Stimulated activated effector memory CD8-positive, alpha-beta T cell treated with anti-CD3 and anti-CD28 coated beads, Interleukin-12 subunit alpha, Interleukin-12 subunit beta, amount 100 ng/mL, for 72 hours (primary cell): Measurements from ENCODE around the gene KRT37.
A peak's percentile ranks its signal among the peaks of the same experiment; 100 is the strongest.
"Not testable (repeated sequence)": the region's sequence is repeated elsewhere in the genome, so short reads cannot be mapped to it uniquely, and the experiment has no call there.

Experiments used
- ATAC-seq: fragments of 150-1000 bp; cut with Tn5 transposase; 2 replicates; pipeline ENCODE4 v1.10.0; 2021
- DNase-seq, 2 donors: peaks; one replicate each; pipeline ENCODE4 v3.0.0; 2021 to 2022; ENCODE audit warnings: low spot score in 2 of 2
- H3K27ac Mint-ChIP-seq: one replicate; pipeline ENCODE4 v1.8.0; 2022; ENCODE audit warnings: mild to moderate bottlenecking, mixed read lengths
- H3K36me3 Mint-ChIP-seq: one replicate; pipeline ENCODE4 v1.8.0; 2022; ENCODE audit warnings: mild to moderate bottlenecking, mixed read lengths
- H3K4me1 Mint-ChIP-seq: one replicate; pipeline ENCODE4 v1.8.0; 2022; ENCODE audit warnings: mixed read lengths
- H3K4me3 Mint-ChIP-seq: one replicate; pipeline ENCODE4 v1.8.0; 2022; ENCODE audit warnings: mild to moderate bottlenecking, mixed read lengths
- H3K9me3 Mint-ChIP-seq: one replicate; pipeline ENCODE4 v1.8.0; 2022; ENCODE audit warnings: mixed read lengths

The KRT37 gene

DNA sequence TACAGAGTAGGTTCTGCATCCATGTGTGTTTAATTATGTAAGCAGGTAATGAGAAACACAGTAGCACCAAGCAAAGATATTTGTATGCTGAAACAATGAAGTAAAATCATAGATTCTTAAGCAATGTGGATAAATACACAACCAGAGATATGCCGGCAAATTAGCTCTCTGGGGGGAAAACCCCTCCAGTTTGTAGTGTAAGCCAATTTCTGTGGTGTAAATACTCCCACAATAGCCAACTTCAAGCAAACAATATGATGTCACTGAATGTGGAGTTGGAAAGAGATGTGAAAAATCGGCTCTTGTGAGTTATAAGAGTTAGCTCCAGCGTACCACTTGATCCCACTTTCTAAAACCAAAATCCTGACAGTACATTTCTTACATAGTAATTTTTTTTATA, 20.3 kb upstream of the KRT37 start:
- ATAC-seq, result no peak
- Mint-ChIP-seq H3K9me3 (no peaks in the 10 kb centered on the region), H3K4me3 (no peak overlapping the region)

DNA sequence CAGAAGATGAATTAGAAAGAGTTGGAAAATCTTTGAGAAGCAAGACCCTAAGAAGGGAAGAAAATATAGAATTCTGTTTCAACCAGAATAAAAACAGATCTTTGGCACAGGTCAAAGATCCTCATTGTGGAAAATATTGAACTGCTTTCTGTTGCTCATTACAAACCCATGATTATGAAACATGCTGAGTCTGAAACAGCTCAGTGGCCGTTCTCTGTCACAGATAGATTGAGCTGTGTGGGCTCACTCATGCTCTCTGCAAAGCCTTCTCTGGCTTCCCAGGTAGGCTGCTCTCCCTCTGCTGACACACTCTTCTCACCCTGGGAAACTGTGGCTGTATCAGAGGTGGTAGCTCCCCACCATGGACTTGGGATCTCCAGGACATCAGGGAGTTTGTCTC, 19.8 kb upstream of the KRT37 start:
- Mint-ChIP-seq H3K9me3 (no peaks in the 10 kb centered on the region), H3K27ac (no peak overlapping the region), H3K4me3 (no peak overlapping the region), H3K4me1 (no peaks in the 10 kb centered on the region), H3K36me3 (no peaks in the 10 kb centered on the region)
- ATAC-seq, result peak; percentile 45
- no peak for DNase-seq

More for the DNA sequence above, 20.3 kb upstream of the KRT37 start:
- no peaks in the 10 kb centered on the region for H3K4me1 Mint-ChIP-seq
- H3K36me3 Mint-ChIP-seq, result no peaks in the 10 kb centered on the region
- H3K27ac Mint-ChIP-seq, result no peak overlapping the region
- no peak for DNase-seq

DNA sequence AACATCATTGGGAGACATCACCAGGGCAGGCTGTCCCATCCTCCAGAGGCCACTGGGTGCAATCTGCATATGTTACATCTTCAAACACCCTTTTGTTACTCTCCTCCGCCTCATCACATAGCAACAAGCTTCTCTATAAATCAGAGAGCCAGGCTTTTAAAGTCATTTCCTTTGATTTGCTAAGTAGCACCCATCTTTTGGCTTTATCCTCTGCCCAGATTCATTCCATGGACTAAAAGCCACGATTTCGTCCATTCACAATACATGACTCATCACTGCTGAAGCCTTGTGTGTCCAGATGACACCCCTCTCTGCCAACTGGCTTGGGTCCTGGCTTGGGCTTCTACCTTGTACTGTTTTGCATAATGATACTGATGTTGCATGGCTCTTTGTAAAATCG, 18.4 kb upstream of the KRT37 start:
- ATAC-seq (no peak), DNase-seq (no peak)
- H3K4me1 Mint-ChIP-seq, result no peaks in the 10 kb centered on the region
- H3K36me3 Mint-ChIP-seq, result no peaks in the 10 kb centered on the region
- no peaks in the 10 kb centered on the region for H3K9me3 Mint-ChIP-seq
- no peak overlapping the region for H3K27ac Mint-ChIP-seq
- no peak overlapping the region for H3K4me3 Mint-ChIP-seq

DNA sequence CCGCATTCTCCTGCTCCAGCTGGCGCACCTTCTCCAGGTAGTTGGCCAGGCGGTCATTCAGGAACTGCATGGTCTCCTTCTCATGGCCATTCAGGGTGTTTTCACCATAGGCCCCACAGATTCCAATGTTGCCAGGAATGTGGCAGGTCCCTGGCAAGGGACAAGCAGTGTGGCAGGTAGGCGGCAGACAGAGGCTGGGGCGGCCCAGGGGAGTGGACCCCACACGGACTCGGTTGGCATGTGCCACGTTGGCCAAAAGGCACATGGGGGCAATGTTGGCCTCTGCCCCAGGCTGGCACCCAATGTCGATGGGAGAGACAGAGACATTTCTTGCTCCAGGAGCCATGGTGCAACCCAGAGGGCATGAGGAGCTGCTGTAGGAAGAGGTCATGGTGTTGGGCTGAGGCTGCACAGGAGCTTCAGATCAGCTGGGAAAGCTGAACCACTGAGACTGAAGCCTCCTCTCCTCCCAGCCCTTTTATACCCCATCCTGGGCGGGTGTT, 16.2 kb upstream of the KRT37 start, which contains the start of gene KRT38:
Gene KRT38, minus strand, starts transcription at position 453 of the 503 bp plus-strand sequence. Its CDS starts 62 bp downstream, at position 391.
- H3K4me1 Mint-ChIP-seq, result no peaks in the 10 kb centered on the region
- DNase-seq (no peak), ATAC-seq (no peak)
- H3K9me3 Mint-ChIP-seq, result no peaks in the 10 kb centered on the region
- H3K4me3 Mint-ChIP-seq, result no peak within 1 kb of the TSS
- H3K36me3 Mint-ChIP-seq, result no peaks in the 10 kb centered on the region
- H3K27ac Mint-ChIP-seq, result no peak within 1 kb of the TSS

DNA sequence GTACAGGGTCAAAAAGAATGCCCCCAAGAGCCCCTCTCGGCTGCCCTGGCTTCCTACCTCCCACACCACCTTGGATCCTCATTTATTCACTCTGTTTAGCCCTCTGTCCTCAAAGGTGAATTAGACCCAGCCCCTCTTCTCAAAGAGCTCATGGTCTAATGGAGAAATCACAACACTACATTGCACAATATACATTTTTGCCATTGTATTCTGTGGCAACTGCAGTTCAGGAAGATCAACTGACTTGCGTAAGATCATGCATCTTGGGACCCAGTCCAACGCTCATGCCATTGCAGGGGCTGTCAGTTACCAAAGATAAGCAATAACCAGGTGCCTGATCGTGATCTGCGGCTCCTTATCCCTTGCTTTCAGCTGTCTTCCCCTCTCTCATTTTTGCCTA, 15.0 kb upstream of the KRT37 start:
- no peaks in the 10 kb centered on the region for H3K36me3 Mint-ChIP-seq
- no peaks in the 10 kb centered on the region for H3K4me1 Mint-ChIP-seq
- H3K9me3 Mint-ChIP-seq, result no peaks in the 10 kb centered on the region
- ATAC-seq, result no peak
- no peak for DNase-seq
- H3K4me3 Mint-ChIP-seq, result no peak overlapping the region
- no peak overlapping the region for H3K27ac Mint-ChIP-seq

DNA sequence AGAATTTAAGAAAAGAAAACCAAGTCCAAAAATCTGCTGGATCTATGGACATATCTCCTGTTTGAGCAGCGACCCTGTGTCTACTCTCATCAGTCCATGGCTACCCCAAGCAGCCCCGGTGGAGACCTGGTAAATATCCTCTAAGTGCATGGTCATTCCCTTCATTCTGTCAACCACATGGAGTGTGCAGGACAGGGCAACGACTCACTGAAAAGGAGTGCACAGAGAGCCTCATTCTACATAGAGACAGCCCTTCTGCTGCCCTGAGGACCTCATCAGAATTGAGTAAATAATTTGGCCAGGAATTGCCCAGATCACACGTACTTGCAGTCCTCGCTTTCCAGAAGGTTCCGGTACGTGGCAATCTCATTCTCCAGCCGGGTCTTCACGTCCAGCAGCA, 13.4 kb upstream of the KRT37 start:
- no peak for DNase-seq
- no peak overlapping the region for H3K27ac Mint-ChIP-seq
- no peak overlapping the region for H3K4me3 Mint-ChIP-seq
- H3K36me3 Mint-ChIP-seq, result no peaks in the 10 kb centered on the region
- H3K4me1 Mint-ChIP-seq, result no peaks in the 10 kb centered on the region
- no peaks in the 10 kb centered on the region for H3K9me3 Mint-ChIP-seq
- no peak for ATAC-seq

DNA sequence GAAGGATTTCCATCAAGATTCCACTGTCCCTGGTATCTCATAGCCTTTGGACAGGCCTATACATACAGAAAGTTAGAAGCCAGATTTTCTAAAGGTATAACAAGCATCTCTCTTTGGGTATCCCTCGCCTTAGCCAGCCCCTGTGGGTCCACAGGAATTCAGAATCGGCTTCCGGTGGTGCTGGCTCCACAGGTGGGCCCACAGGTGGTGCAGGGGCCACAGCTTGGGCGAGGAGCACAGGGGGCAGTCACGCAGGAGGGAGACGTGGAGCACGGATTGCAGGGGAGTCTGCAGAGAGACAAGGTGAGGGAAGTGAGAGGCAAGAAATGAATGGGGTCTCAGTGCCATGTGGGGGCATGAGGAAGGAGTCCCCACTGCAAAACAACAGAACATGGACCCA, 12.9 kb upstream of the KRT37 start:
- Mint-ChIP-seq H3K27ac (no peak overlapping the region), H3K36me3 (no peaks in the 10 kb centered on the region), H3K9me3 (no peaks in the 10 kb centered on the region), H3K4me3 (no peak overlapping the region), H3K4me1 (no peaks in the 10 kb centered on the region)
- DNase-seq (no peak), ATAC-seq (no peak)

DNA sequence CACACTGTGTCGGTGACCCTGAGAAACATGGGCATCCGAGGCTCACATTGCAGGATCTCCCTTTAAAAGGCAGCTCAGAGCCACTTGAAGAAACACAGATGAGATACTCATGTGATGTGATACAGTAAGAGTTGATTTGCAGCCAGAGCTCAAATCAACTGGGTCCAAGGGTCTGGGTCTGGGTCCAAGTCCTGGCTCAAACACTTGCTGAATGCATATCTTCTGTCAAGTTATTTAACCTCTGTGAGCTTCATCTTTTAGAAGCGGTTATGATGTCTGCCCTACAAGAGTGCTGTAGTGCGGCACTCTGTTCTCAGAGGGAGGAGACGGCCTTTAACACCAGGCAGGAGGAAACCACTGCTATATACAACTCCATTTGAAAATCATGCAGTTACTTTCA, 10.0 kb upstream of the KRT37 start:
- Mint-ChIP-seq H3K9me3 (no peaks in the 10 kb centered on the region), H3K4me3 (no peak overlapping the region), H3K27ac (no peak overlapping the region), H3K4me1 (no peaks in the 10 kb centered on the region), H3K36me3 (no peaks in the 10 kb centered on the region)
- no peak for ATAC-seq
- no peak for DNase-seq

DNA sequence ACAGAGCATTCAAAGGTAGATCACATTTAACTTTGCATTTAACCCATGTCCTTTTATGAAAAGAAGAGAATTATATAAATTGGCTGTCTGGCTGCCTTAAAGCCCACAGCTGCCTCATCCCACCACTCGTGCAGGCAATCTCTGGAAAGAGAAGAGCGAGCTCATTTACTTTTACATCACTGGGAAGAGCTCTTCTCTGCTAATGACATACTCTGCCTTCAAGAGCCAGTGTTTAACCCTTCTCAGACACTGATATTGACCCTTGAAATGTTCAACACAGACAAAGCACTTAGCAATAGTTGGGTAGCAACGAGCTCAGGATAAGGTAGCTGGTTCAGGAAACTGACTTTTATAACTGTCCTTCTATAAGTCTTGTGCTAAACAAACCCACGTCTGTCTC, 9.6 kb upstream of the KRT37 start:
- Mint-ChIP-seq H3K36me3 (no peaks in the 10 kb centered on the region), H3K27ac (no peak overlapping the region), H3K9me3 (no peaks in the 10 kb centered on the region), H3K4me1 (no peaks in the 10 kb centered on the region), H3K4me3 (no peak overlapping the region)
- DNase-seq, result no peak
- ATAC-seq, result no peak

DNA sequence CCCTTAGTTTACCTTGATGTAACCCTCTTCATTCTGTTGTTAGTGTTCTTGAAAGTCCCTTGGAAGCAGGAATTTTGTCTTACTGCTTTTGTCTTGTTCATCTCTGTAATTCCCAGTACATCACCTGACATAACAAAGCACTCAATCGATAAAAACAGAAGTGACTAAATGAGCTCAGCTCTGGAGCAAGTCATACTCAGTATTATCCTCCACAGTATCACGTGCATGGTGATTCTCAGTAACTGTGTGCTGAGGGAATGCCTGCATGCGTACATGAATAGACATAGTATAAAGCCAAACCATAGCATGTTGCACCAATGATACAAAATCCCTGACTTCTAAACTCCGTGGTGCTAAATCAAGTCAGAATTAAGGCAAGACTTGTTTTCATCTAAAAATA, 9.2 kb upstream of the KRT37 start:
- ATAC-seq, result peak; percentile 13
- Mint-ChIP-seq H3K4me1 (no peaks in the 10 kb centered on the region), H3K27ac (no peak overlapping the region), H3K9me3 (no peaks in the 10 kb centered on the region), H3K36me3 (no peaks in the 10 kb centered on the region), H3K4me3 (no peak overlapping the region)
- DNase-seq, result no peak

DNA sequence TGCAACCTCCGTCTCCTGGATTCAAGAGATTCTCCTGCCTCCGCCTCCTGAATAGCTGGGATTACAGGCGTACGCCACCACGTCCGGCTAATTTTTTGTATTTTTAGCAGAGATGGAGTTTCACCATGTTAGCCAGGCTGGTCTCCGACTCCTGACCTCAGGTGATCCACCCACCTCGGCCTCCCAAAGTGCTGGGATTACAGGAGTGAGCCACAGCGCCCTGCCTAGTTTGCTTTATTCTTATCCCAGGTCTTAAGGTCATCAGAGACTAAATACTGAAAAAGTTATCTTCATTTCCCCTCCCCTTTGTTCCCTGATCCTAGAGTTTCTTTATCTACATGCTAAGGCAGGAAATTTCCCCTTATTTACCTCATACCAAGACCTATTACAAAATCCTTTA, 6.0 kb upstream of the KRT37 start:
- not testable (repeated sequence) for H3K4me1 Mint-ChIP-seq, H3K4me3 Mint-ChIP-seq, H3K9me3 Mint-ChIP-seq, H3K36me3 Mint-ChIP-seq, H3K27ac Mint-ChIP-seq, ATAC-seq, DNase-seq

DNA sequence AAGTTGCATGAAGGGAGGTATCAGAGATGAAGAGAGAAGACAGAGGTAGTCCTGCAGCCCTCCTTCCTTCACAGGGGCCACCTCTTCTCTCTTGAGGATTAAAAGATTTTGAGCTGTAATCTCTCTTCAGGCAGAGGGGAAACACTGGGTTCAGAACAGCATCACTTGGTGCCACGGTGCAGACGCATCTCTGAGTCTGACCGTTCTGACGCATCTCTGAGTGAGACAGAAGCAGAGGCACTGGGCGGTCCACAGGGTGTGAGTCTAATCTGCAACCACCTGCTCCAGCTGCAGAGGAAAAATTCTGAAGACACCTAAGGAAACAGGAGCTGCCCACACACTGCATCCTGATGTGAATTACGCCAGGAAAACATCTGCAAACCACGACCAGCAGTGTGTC, 5.3 kb upstream of the KRT37 start:
- no peak overlapping the region for H3K4me3 Mint-ChIP-seq
- ATAC-seq (no peak), DNase-seq (no peak)
- H3K27ac Mint-ChIP-seq, result no peak overlapping the region
- H3K9me3 Mint-ChIP-seq, result no peaks in the 10 kb centered on the region
- no peaks in the 10 kb centered on the region for H3K4me1 Mint-ChIP-seq
- H3K36me3 Mint-ChIP-seq, result no peaks in the 10 kb centered on the region

DNA sequence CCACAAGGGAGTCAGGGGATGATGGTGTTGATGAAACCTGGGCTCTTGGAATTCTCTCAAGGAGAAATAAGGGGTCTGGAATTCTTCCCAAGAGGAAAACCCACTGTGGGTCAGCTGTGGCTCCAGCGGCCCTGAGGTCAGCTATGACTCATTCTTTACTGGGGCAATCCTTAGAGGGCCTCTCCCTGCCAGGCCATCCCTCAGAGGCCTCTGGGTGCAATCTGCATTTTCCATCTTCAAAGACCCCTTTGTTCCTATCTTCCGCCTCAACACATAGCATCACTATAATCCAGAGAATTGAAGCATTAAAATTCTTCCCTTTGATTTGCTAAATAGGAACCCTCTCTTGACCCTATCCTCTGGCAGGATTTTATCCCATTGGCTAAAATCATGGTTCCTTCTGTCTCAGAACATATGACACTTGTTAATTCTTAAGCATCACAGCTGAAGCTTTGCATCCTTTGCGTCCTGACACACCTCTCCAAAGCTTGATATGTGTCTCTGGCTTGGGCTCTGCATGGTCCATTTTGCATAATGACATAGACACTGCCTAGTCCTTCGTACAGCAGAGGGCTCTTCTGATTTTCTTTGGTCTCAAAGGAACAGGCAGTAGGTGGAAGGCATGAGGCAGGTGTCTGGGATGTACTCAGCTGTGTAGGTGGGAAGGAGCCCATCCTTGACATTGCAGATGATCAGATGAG, 4.4 kb upstream of the KRT37 start:
- Mint-ChIP-seq H3K36me3 (no peaks in the 10 kb centered on the region), H3K4me3 (no peak overlapping the region), H3K4me1 (no peaks in the 10 kb centered on the region), H3K9me3 (no peaks in the 10 kb centered on the region), H3K27ac (no peak overlapping the region)
- DNase-seq (no peak), ATAC-seq (no peak)

DNA sequence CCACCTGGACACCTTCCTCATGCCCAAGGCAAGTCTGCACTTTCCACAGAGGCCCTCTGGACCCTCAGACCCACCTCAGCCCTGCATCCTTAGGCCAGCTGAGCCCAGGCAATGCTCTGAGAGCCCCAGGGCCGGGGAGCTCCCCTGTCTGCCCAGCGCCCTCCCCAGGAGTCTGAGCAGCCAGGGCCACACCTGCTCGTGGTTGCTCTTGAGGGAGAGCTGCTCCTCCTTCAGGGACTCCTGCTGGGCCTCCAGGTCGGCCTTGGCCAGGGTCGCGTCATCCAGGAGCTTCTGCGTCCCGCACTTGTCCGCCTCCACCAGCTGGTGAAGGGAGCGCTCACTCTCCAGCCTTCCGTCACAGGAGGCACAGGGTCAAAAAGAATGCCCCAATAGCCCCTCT, 1.8 kb downstream of the KRT37 start:
- not testable (repeated sequence) for H3K9me3 Mint-ChIP-seq, H3K4me3 Mint-ChIP-seq, H3K27ac Mint-ChIP-seq, H3K36me3 Mint-ChIP-seq, ATAC-seq, DNase-seq, H3K4me1 Mint-ChIP-seq

DNA sequence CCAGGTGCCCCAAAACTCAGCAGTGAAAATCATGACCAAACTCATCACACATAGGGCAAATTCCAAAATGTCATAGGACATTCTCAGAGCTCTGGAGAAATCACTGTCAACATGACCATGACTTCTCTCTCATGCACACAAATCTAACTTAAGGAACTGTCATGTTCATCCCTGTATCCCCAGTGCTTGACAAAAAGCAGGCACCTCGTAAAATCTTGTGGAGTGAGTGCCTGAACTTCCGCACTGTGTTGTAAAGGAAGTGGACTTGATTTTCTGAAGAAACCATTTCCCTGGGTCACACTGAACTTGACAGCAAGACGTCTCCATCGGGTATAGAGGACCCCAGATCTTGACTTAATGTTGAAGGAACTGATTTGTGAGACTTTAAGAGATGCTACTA, 2.8 kb downstream of the KRT37 start:
- Mint-ChIP-seq H3K4me1 (peaks cover 9% of the 10 kb centered on the region), H3K27ac (no peak overlapping the region), H3K4me3 (no peak overlapping the region), H3K9me3 (no peaks in the 10 kb centered on the region), H3K36me3 (no peaks in the 10 kb centered on the region)
- DNase-seq, result no peak
- no peak for ATAC-seq

DNA sequence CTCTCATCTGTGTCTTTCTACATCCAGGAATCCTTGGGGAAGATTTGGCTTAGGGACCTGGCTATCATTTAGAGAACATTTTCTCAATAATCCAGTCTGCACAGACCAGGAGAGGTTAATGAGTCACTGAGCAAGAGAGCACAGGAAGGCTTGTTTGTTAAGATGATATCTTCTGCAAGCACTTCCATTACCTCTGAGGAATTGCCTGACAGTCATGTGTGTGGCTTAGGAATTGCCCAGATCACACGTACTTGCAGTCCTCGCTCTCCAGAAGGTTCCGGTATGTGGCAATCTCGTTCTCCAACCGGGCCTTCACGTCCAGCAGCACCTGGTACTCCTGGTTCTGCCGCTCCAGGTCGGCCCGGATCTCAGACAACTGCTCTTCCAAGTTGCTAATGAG, 3.3 kb downstream of the KRT37 start:
- ATAC-seq, result no peak
- no peak overlapping the region for H3K27ac Mint-ChIP-seq

DNA sequence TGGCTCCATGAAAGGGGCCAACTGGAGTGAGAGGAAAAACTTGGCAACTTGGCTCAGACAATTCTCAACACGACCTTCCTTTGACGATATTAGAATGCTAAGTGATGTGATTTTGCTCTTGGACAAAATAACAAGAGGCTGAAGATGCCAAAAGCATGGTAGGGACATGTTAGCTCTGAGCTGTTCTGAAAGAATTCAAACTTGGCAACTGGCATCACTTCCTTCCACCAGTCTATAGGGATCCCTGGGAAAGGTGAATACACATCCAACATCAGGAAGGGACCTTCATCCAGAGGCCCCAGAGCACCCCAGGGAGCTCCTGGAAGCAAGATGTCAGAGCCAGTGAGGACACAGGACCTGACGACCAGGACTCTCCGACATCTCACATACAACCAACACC, 4.3 kb downstream of the KRT37 start:
- Mint-ChIP-seq H3K4me1 (peaks cover 9% of the 10 kb centered on the region), H3K4me3 (no peak overlapping the region), H3K27ac (no peak overlapping the region), H3K9me3 (no peaks in the 10 kb centered on the region), H3K36me3 (no peaks in the 10 kb centered on the region)
- DNase-seq (no peak), ATAC-seq (no peak)

More for the DNA sequence above, 3.3 kb downstream of the KRT37 start:
- H3K4me1 Mint-ChIP-seq, result peaks cover 9% of the 10 kb centered on the region
- no peaks in the 10 kb centered on the region for H3K36me3 Mint-ChIP-seq
- DNase-seq, result no peak
- no peak overlapping the region for H3K4me3 Mint-ChIP-seq
- no peaks in the 10 kb centered on the region for H3K9me3 Mint-ChIP-seq
